H1 (cell line): ENCODE results near the gene CERS5. TPM values are rescaled to one million over a fixed set of nuclear protein-coding genes. Genes with fewer than 3 reads are reported as not detected.

Experiments
- EGR1 ChIP-seq: IDR thresholded peaks from 2 replicates; pipeline ENCODE4 v1.6.1; 2011; ENCODE audit warnings: low read depth, low read length, borderline replicate concordance
- RFX5 ChIP-seq: IDR thresholded peaks from 2 replicates; pipeline ENCODE4 v1.6.1; 2011; ENCODE audit warnings: low read depth, low read length, improper control_type of control experiment, borderline replicate concordance
- RNF2 ChIP-seq: fragments of 200-900, 300-1000 bp; sonication (generic); IDR thresholded peaks from 2 replicates; pipeline ENCODE4 v1.7.1; 2016; ENCODE audit warnings: borderline replicate concordance, low read depth, mild to moderate bottlenecking, antibody characterized with exemption, low read length; ENCODE audit not compliant: poor library complexity, severe bottlenecking; ENCODE audit errors: missing control alignments
- SIN3A ChIP-seq, 2 experiments: IDR thresholded peaks in 1 of 2; conservative IDR thresholded peaks in 1 of 2; 2 replicates each; pipeline ENCODE4 v1.6.1; 2011 to 2012; ENCODE audit warnings: low read length in 2 of 2, improper control_type of control experiment in 1 of 2, low read depth in 1 of 2, mild to moderate bottlenecking in 1 of 2
- SRF ChIP-seq: IDR thresholded peaks from 2 replicates; pipeline ENCODE4 v1.6.1; 2011; ENCODE audit warnings: mild to moderate bottlenecking, low read depth, low read length, moderate library complexity
- TAF1 ChIP-seq: IDR thresholded peaks from 2 replicates; pipeline ENCODE4 v1.6.1; 2011; ENCODE audit warnings: mild to moderate bottlenecking, low read depth, low read length
- TBP ChIP-seq: IDR thresholded peaks from 2 replicates; pipeline ENCODE4 v1.6.1; 2011; ENCODE audit warnings: low read depth, low read length, improper control_type of control experiment
- ZNF274 ChIP-seq: IDR thresholded peaks from 2 replicates; pipeline ENCODE4 v1.7.0; 2012; ENCODE audit warnings: low read length, borderline replicate concordance; ENCODE audit errors: extremely low read depth
- polyA plus RNA-seq, 7 experiments: library from polyadenylated mRNA; depleted of rRNA in 3 of 7; stranded (reverse) in 5 of 7; unstranded in 2 of 7; fragments of >200 nt in 5 of 7; fragments of 200-250 nt in 2 of 7; gene quantifications; 1 replicate in 5 of 7; 2 replicates in 1 of 7; 4 replicates in 1 of 7; pipeline versions ENCODE4 v1.2.1 to v1.2.3, GENCODE V29; 2011 to 2013; ENCODE audit warnings: missing spikeins in 2 of 7, mixed read lengths in 2 of 7
- total RNA-seq: library from RNA; stranded (reverse); fragmentation: NEBNext Ultra II Directional; extraction: Animal tissue kit (Norgen Biotek cat#: 25700); gene quantifications from 2 replicates; pipeline ENCODE4 v1.2.1, GENCODE V29; 2021
- TF ChIP-seq, protein P1 (sequence below): fragments of 300-600 bp; sonication (generic); IDR thresholded peaks from 2 replicates; pipeline ENCODE4 v1.7.1; 2012; ENCODE audit warnings: low read length, moderate library complexity, mild to moderate bottlenecking, inconsistent platforms; ENCODE audit not compliant: insufficient replicate concordance
- TF ChIP-seq, protein P2 (sequence below): IDR thresholded peaks from 2 replicates; pipeline ENCODE4 v1.6.1; 2011; ENCODE audit warnings: low read depth, mild to moderate bottlenecking, low read length; ENCODE audit not compliant: insufficient read depth

The CERS5 gene
- total and polyA plus RNA-seq, 2 of the 8 experiments (the other 6 are each of a cell fraction or from before 2014, with no cell fraction given) = 69.2 to 119 TPM

DNA sequence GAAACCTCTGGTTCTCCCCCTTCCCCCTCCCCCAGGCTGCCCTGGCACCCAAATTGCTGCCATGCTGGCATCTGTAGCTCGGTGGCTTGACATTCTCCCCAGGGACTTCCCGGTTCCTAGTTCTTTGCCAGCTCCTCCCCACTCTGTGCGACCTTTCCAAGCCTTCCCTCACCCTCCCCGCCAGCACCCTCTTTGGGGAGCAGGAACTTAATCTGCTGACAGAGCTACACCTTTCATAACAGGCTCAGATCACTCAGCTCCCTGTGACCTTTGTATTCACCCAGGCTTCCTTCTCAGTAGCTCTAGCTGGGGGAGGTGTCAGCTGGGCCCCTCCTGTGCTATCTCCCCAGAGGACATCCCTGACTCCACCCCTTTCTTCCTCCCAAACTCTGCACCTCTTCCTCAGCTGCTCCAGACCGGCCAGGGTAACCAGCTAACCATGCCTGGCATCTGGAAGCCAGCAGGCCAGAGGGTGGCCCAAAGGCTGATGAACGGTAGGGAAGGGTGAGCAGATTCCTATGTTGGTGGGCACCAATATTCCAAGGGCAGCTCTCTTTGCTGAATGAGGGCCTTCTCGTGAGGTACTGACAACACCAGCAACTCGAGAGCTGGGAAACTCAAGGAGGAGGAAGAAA lies 56.9 kb downstream of the CERS5 start (continued):
- TF ChIP-seq, protein P1, sequence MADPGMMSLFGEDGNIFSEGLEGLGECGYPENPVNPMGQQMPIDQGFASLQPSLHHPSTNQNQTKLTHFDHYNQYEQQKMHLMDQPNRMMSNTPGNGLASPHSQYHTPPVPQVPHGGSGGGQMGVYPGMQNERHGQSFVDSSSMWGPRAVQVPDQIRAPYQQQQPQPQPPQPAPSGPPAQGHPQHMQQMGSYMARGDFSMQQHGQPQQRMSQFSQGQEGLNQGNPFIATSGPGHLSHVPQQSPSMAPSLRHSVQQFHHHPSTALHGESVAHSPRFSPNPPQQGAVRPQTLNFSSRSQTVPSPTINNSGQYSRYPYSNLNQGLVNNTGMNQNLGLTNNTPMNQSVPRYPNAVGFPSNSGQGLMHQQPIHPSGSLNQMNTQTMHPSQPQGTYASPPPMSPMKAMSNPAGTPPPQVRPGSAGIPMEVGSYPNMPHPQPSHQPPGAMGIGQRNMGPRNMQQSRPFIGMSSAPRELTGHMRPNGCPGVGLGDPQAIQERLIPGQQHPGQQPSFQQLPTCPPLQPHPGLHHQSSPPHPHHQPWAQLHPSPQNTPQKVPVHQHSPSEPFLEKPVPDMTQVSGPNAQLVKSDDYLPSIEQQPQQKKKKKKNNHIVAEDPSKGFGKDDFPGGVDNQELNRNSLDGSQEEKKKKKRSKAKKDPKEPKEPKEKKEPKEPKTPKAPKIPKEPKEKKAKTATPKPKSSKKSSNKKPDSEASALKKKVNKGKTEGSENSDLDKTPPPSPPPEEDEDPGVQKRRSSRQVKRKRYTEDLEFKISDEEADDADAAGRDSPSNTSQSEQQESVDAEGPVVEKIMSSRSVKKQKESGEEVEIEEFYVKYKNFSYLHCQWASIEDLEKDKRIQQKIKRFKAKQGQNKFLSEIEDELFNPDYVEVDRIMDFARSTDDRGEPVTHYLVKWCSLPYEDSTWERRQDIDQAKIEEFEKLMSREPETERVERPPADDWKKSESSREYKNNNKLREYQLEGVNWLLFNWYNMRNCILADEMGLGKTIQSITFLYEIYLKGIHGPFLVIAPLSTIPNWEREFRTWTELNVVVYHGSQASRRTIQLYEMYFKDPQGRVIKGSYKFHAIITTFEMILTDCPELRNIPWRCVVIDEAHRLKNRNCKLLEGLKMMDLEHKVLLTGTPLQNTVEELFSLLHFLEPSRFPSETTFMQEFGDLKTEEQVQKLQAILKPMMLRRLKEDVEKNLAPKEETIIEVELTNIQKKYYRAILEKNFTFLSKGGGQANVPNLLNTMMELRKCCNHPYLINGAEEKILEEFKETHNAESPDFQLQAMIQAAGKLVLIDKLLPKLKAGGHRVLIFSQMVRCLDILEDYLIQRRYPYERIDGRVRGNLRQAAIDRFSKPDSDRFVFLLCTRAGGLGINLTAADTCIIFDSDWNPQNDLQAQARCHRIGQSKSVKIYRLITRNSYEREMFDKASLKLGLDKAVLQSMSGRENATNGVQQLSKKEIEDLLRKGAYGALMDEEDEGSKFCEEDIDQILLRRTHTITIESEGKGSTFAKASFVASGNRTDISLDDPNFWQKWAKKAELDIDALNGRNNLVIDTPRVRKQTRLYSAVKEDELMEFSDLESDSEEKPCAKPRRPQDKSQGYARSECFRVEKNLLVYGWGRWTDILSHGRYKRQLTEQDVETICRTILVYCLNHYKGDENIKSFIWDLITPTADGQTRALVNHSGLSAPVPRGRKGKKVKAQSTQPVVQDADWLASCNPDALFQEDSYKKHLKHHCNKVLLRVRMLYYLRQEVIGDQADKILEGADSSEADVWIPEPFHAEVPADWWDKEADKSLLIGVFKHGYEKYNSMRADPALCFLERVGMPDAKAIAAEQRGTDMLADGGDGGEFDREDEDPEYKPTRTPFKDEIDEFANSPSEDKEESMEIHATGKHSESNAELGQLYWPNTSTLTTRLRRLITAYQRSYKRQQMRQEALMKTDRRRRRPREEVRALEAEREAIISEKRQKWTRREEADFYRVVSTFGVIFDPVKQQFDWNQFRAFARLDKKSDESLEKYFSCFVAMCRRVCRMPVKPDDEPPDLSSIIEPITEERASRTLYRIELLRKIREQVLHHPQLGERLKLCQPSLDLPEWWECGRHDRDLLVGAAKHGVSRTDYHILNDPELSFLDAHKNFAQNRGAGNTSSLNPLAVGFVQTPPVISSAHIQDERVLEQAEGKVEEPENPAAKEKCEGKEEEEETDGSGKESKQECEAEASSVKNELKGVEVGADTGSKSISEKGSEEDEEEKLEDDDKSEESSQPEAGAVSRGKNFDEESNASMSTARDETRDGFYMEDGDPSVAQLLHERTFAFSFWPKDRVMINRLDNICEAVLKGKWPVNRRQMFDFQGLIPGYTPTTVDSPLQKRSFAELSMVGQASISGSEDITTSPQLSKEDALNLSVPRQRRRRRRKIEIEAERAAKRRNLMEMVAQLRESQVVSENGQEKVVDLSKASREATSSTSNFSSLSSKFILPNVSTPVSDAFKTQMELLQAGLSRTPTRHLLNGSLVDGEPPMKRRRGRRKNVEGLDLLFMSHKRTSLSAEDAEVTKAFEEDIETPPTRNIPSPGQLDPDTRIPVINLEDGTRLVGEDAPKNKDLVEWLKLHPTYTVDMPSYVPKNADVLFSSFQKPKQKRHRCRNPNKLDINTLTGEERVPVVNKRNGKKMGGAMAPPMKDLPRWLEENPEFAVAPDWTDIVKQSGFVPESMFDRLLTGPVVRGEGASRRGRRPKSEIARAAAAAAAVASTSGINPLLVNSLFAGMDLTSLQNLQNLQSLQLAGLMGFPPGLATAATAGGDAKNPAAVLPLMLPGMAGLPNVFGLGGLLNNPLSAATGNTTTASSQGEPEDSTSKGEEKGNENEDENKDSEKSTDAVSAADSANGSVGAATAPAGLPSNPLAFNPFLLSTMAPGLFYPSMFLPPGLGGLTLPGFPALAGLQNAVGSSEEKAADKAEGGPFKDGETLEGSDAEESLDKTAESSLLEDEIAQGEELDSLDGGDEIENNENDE = no peak
- TF ChIP-seq EGR1 = no peak
- TF ChIP-seq TBP = no peak
- TF ChIP-seq, protein P2, sequence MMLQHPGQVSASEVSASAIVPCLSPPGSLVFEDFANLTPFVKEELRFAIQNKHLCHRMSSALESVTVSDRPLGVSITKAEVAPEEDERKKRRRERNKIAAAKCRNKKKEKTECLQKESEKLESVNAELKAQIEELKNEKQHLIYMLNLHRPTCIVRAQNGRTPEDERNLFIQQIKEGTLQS = no peak
- TF ChIP-seq SRF = no peak
- no peak; the same call in 1 of the 2 replicates for TF ChIP-seq RFX5
- TF ChIP-seq RNF2 = no peak
- no peak for TF ChIP-seq SIN3A (conservative IDR thresholded peaks at IDR 0.05 in 1 of 2, IDR thresholded peaks at IDR 0.05 in 1 of 2; ENCODE audit: low read depth in 1 of 2, low read length in 2 of 2)
- no peak for TF ChIP-seq ZNF274
- TF ChIP-seq TAF1 = no peak
